K562 (cell line): ENCODE data around the gene ZC3H10. TPM values are rescaled to one million over a fixed set of nuclear protein-coding genes. Genes with fewer than 3 reads are reported as not detected.
A peak's percentile ranks its signal among the peaks of the same experiment; 100 is the strongest.

Source experiments
- CHD7 ChIP-seq: fragments of 200-600 bp; sonication (generic); IDR thresholded peaks from one replicate; pipeline ENCODE4 v1.6.1; 2012; ENCODE audit warnings: mild to moderate bottlenecking, low read depth, low read length, inconsistent platforms
- KLF6 ChIP-seq: fragments of 250-450 bp; sonication (Bioruptor Pico); IDR thresholded peaks from 2 replicates; pipeline ENCODE4 v1.4.0; 2020; ENCODE audit warnings: mild to moderate bottlenecking, moderate library complexity, borderline replicate concordance
- MCM5 ChIP-seq: fragments of 450-650 bp; IDR thresholded peaks from 2 replicates; pipeline ENCODE4 v1.6.1; 2016; ENCODE audit warnings: low read depth
- PTBP1 ChIP-seq: fragments of 200-400 bp; formaldehyde crosslinking; IDR thresholded peaks from 2 replicates; pipeline ENCODE4 v1.6.1; 2017; ENCODE audit warnings: low read depth, low read length
- REST ChIP-seq, 2 experiments: fragments of 450-650 bp; formaldehyde crosslinking in 1 of 2; IDR thresholded peaks; 2 replicates each; pipeline versions ENCODE4 v1.4.0 to v1.6.1; 2014 to 2020; ENCODE audit warnings: mild to moderate bottlenecking in 2 of 2, borderline replicate concordance in 1 of 2, low read depth in 1 of 2
- polyA plus RNA-seq, 8 experiments: library from polyadenylated mRNA; depleted of rRNA in 4 of 8; stranded (reverse) in 5 of 8; unstranded in 3 of 8; fragments of >200 nt; fragmentation: Nextera tagmentation in 2 of 8; fragmentation: Illumina TruSeq in 1 of 8; extraction: Ambion mirVana in 2 of 8; extraction: Trizol in 1 of 8; gene quantifications; 2 replicates each; pipeline versions ENCODE4 v1.2.1 to v1.2.3, GENCODE V29; 2011 to 2014; ENCODE audit warnings: inconsistent platforms in 1 of 8, missing spikeins in 1 of 8
- total RNA-seq, 7 experiments: library from RNA; depleted of rRNA in 6 of 7; stranded (reverse); fragments of >200 nt in 6 of 7; fragmentation: Illumina TruSeq in 2 of 7; extraction: Trizol in 2 of 7; gene quantifications; 2 replicates each; pipeline versions ENCODE4 v1.2.1 to v1.2.3, GENCODE V29; 2011 to 2021; ENCODE audit warnings: low replicate concordance in 1 of 7
- TF ChIP-seq, protein P1 (sequence below), 2 experiments: IDR thresholded peaks; 2 replicates each; pipeline ENCODE4 v1.6.1; 2011; ENCODE audit warnings: borderline replicate concordance in 1 of 2, control low read depth in 1 of 2, low read depth in 1 of 2, low read length in 1 of 2, mild to moderate bottlenecking in 1 of 2, mixed read lengths in 1 of 2, moderate library complexity in 1 of 2; ENCODE audit not compliant: insufficient read depth in 1 of 2, insufficient read length in 1 of 2, poor library complexity in 1 of 2, severe bottlenecking in 1 of 2; ENCODE audit errors: extremely low read depth in 1 of 2

ZC3H10 gene
- total and polyA plus RNA-seq, 9 of the 15 experiments (the other 6 are each of a cell fraction or from before 2014, with no cell fraction given) = 0.31 to 4.1 (median 1.6) TPM

GRCh38 chr12:56119361-56119796, 1.3 kb downstream of the ZC3H10 start (continued):
- TF ChIP-seq MCM5 = no peak
- TF ChIP-seq, protein P1, sequence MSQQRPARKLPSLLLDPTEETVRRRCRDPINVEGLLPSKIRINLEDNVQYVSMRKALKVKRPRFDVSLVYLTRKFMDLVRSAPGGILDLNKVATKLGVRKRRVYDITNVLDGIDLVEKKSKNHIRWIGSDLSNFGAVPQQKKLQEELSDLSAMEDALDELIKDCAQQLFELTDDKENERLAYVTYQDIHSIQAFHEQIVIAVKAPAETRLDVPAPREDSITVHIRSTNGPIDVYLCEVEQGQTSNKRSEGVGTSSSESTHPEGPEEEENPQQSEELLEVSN (IDR thresholded peaks at IDR 0.05; ENCODE audit: borderline replicate concordance in 1 of 2, extremely low read depth in 1 of 2, insufficient read depth in 1 of 2, insufficient read length in 1 of 2, low read depth in 1 of 2, low read length in 1 of 2, poor library complexity in 1 of 2, severe bottlenecking in 1 of 2) = peak in 1 of 2 experiments; percentile 35
- TF ChIP-seq KLF6 (CRISPR knock-in tag) = no peak
- TF ChIP-seq CHD7 = no peak
- no peak for TF ChIP-seq PTBP1
- peak; percentile 77 for TF ChIP-seq REST (IDR thresholded peaks at IDR 0.05; ENCODE audit: borderline replicate concordance)
- TF ChIP-seq REST (CRISPR knock-in tag; IDR thresholded peaks at IDR 0.05; ENCODE audit: low read depth) = no peak
